CD14-positive monocyte (primary cell): ENCODE results near the gene ZIC5. TPM values are rescaled to one million over a fixed set of nuclear protein-coding genes. Genes with fewer than 3 reads are reported as not detected.

Source experiments
- DNase-seq, 3 donors: peaks; one replicate each; pipeline ENCODE4 v3.0.0-alpha.2; 2011 to 2022
- H2AFZ ChIP-seq: 2 replicates; pipeline ENCODE4 v1.6.0; 2012; ENCODE audit warnings: mild to moderate bottlenecking, low read depth, low read length, inconsistent platforms; ENCODE audit not compliant: insufficient read depth, poor library complexity, severe bottlenecking
- H3K27ac ChIP-seq, 2 donors: 1 replicate in 1 of 2; 2 replicates in 1 of 2; pipeline ENCODE4 v1.5.1; 2012 to 2013; ENCODE audit warnings: low read length in 2 of 2, control low read depth in 1 of 2, inconsistent platforms in 1 of 2, low read depth in 1 of 2, mild to moderate bottlenecking in 1 of 2
- H3K27me3 ChIP-seq, 2 donors: one replicate each; pipeline versions ENCODE4 v1.6.0 to v1.6.1; 2011 to 2013; ENCODE audit warnings: low read length in 2 of 2; ENCODE audit not compliant: control insufficient read depth in 2 of 2, insufficient read depth in 2 of 2
- H3K36me3 ChIP-seq, 2 donors: replicated peaks in 1 of 2; 1 replicate in 1 of 2; 2 replicates in 1 of 2; pipeline versions ENCODE4 v1.5.1 to v1.6.1; 2012 to 2013; ENCODE audit warnings: low read length in 2 of 2, control low read depth in 1 of 2, inconsistent platforms in 1 of 2, mild to moderate bottlenecking in 1 of 2; ENCODE audit not compliant: insufficient read depth in 2 of 2, control insufficient read depth in 1 of 2
- H3K4me1 ChIP-seq, 2 donors: 1 replicate in 1 of 2; 2 replicates in 1 of 2; pipeline versions ENCODE4 v1.5.1 to v1.6.1; 2012 to 2013; ENCODE audit warnings: low read length in 2 of 2, control low read depth in 1 of 2, inconsistent platforms in 1 of 2, mild to moderate bottlenecking in 1 of 2, moderate library complexity in 1 of 2; ENCODE audit not compliant: insufficient read depth in 2 of 2, control insufficient read depth in 1 of 2
- H3K4me2 ChIP-seq: replicated peaks from 2 replicates; pipeline ENCODE3; 2012; ENCODE audit warnings: low read length, moderate library complexity, mild to moderate bottlenecking; ENCODE audit not compliant: poor library complexity, severe bottlenecking; ENCODE audit errors: extremely low read depth
- H3K4me3 ChIP-seq, 3 experiments: fragments of 200-600 bp in 1 of 3; sonication (generic) in 1 of 3; replicated peaks in 1 of 3; 1 replicate in 2 of 3; 2 replicates in 1 of 3; pipeline ENCODE4 v1.5.1; 2011 to 2013; ENCODE audit warnings: low read length in 3 of 3, mild to moderate bottlenecking in 3 of 3, control low read depth in 2 of 3, low read depth in 2 of 3, inconsistent platforms in 1 of 3, moderate library complexity in 1 of 3
- H3K79me2 ChIP-seq: 2 replicates; pipeline ENCODE4 v1.6.0; 2012; ENCODE audit warnings: mild to moderate bottlenecking, control low read depth, inconsistent platforms, low read length, moderate library complexity; ENCODE audit not compliant: insufficient read depth
- H3K9ac ChIP-seq: 2 replicates; pipeline ENCODE4 v1.6.0; 2017; ENCODE audit warnings: low read length, mild to moderate bottlenecking; ENCODE audit not compliant: insufficient read depth, poor library complexity, severe bottlenecking
- H3K9me3 ChIP-seq, 2 donors: replicated peaks in 1 of 2; 1 replicate in 1 of 2; 2 replicates in 1 of 2; pipeline versions ENCODE4 v1.5.1 to v1.6.1; 2012 to 2013; ENCODE audit warnings: low read length in 2 of 2, control low read depth in 1 of 2; ENCODE audit not compliant: control insufficient read depth in 1 of 2, insufficient read depth in 1 of 2
- H4K20me1 ChIP-seq: 2 replicates; pipeline ENCODE4 v1.6.0; 2012; ENCODE audit warnings: mild to moderate bottlenecking, low read length, control low read depth, moderate library complexity; ENCODE audit not compliant: insufficient read depth
- H3K27ac Mint-ChIP-seq, 7 donors: one replicate each; pipeline ENCODE4 v1.8.0; 2020; ENCODE audit warnings: mild to moderate bottlenecking in 7 of 7, mixed read lengths in 7 of 7, moderate library complexity in 6 of 7, inconsistent platforms in 2 of 7
- H3K27me3 Mint-ChIP-seq, 3 donors: one replicate each; pipeline ENCODE4 v1.8.0; 2021 to 2022; ENCODE audit warnings: low read depth in 3 of 3, mild to moderate bottlenecking in 3 of 3, mixed read lengths in 3 of 3, moderate library complexity in 3 of 3, inconsistent platforms in 1 of 3
- H3K36me3 Mint-ChIP-seq, 2 donors: one replicate each; pipeline ENCODE4 v1.8.0; 2020; ENCODE audit warnings: mixed read lengths in 2 of 2, inconsistent platforms in 1 of 2, mild to moderate bottlenecking in 1 of 2
- H3K4me1 Mint-ChIP-seq: one replicate; pipeline ENCODE4 v1.8.0; 2020; ENCODE audit warnings: mild to moderate bottlenecking, mixed read lengths
- H3K4me3 Mint-ChIP-seq, 2 donors: one replicate each; pipeline ENCODE4 v1.8.0; 2020; ENCODE audit warnings: mild to moderate bottlenecking in 2 of 2, mixed read lengths in 2 of 2, moderate library complexity in 1 of 2
- H3K9me3 Mint-ChIP-seq, 7 donors: one replicate each; pipeline ENCODE4 v1.8.0; 2020 to 2022; ENCODE audit warnings: mixed read lengths in 7 of 7, mild to moderate bottlenecking in 6 of 7, moderate library complexity in 6 of 7, inconsistent platforms in 2 of 7
- CTCF ChIP-seq: fragments of 200-600 bp; IDR thresholded peaks from one replicate; pipeline ENCODE4 v1.8.0; 2022; ENCODE audit warnings: antibody characterized with exemption, mild to moderate bottlenecking
- WGBS: methylation state at CpG from one replicate; pipeline ENCODE4 v1.1.5; 2013; ENCODE audit warnings: missing lambda C conversion rate; ENCODE audit not compliant: insufficient coverage; 5-methylcytosine and 5-hydroxymethylcytosine counted together
- intact Hi-C, 2 donors: fragments of 100-400 bp; cut with micrococcal nuclease; formaldehyde crosslinking; loops; one replicate each; pipeline versions ENCODE4 v1.15.0 to v1.15.1; 2023
- polyA plus RNA-seq, 3 donors: library from polyadenylated mRNA; depleted of rRNA in 1 of 3; unstranded in 2 of 3; stranded (reverse) in 1 of 3; fragments of 300-500 nt in 2 of 3; fragments of >200 nt in 1 of 3; fragmentation: Illumina TruSeq in 2 of 3; gene quantifications; 1 replicate in 2 of 3; 2 replicates in 1 of 3; pipeline ENCODE4 v1.2.3, GENCODE V29; 2012 to 2021

The ZIC5 gene
- polyA plus RNA-seq, 3 donors = not detected

DNA sequence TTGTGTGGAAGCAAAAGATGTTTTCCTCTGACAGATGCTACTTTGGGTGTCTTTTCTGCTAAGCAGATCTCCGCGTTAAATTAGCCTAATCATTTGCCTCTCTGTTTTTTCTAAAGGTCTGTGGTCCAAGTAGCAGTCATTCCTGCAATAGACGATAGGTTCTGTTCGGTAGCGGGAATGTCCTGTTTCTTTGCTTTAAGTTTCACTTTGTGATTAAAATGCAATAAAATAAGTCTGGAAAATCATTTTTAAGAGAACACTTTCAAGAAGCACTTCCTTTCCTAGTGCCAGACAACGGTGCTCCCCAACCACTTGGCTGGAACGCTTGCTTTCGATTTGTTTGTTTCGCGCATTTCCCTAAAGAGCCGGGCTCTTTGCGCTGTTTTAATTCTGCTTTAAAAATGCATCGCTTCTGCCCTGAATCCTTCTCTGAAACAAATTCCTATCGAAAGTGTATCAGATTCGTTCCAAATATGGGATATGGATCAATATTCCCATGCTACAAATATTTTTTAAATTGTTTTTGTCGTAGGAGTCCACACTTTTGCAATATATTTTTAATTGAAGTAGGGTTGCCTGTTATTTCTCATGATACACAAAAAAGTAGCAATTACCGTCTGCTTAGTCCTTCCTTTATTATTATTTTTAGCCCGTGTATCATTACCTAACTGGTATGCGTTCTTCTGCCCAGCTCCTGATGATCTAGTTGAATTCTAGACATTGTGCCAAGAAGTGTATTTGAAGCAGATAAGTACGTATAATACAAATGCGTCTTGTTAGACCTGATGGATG lies 24.2 kb upstream of the ZIC5 start:
- peaks cover 12% of the 10 kb centered on the region for H3K4me1 Mint-ChIP-seq
- Histone ChIP-seq H4K20me1 (no peaks in the 10 kb centered on the region), H2AFZ (no peak overlapping the region), H3K4me2 (peak overlapping the region; percentile 25), H3K4me1 (peaks cover 0 to 3% of the 10 kb centered on the region in 2 donors), H3K9me3 (peaks cover 6 to 48% of the 10 kb centered on the region in 2 donors), H3K27ac (no peak overlapping the region), H3K27me3 (peaks cover 77 to 98% of the 10 kb centered on the region in 2 donors), H3K4me3 (peak overlapping the region in 1 of 3 experiments; percentile 31), H3K36me3 (no peaks in the 10 kb centered on the region), H3K9ac (no peak overlapping the region), H3K79me2 (no peaks in the 10 kb centered on the region)
- H3K36me3 Mint-ChIP-seq = peaks cover 3 to 8% of the 10 kb centered on the region in 2 donors
- DNase-seq = no peak
- H3K27me3 Mint-ChIP-seq = peaks cover 93 to 96% (median 94%) of the 10 kb centered on the region in 3 donors
- H3K27ac Mint-ChIP-seq = no peak overlapping the region
- no peak for TF ChIP-seq CTCF
- intact Hi-C loops = no loop called here
- H3K4me3 Mint-ChIP-seq = peak overlapping the region in 1 of 2 donors; percentile 74
- 8% methylated on average over 5 of the region's 21 CpGs for WGBS
- peaks cover 0 to 39% (median 8%) of the 10 kb centered on the region in 7 donors for H3K9me3 Mint-ChIP-seq

DNA sequence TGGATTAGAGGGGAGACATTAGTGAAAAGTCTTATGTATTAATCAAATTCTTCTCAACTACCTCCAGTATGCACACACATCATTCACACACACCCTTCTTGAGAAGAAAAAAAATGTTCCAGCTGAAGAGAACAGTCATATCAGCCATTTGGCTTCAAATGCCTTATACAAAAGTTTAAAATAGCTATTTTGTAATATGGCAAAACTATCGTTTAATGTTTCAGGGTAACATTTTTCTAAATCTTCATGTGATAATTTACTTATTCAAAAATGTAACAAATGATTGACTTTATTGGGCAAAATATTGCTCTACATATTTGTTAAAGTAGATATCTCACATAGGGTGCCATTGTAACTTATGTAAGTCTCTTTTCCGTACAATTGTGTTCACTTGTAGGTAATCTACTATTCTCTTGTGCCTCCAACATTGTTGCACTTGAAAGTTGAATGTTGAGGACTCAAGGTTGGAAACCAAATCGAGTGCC lies 23.6 kb upstream of the ZIC5 start:
- peaks cover 0 to 45% (median 14%) of the 10 kb centered on the region in 7 donors for H3K9me3 Mint-ChIP-seq
- Histone ChIP-seq H3K4me1 (peaks cover 0 to 4% of the 10 kb centered on the region in 2 donors), H3K4me3 (no peak overlapping the region), H3K4me2 (no peak overlapping the region), H3K79me2 (no peaks in the 10 kb centered on the region), H2AFZ (no peak overlapping the region), H4K20me1 (no peaks in the 10 kb centered on the region), H3K27me3 (peaks cover 81 to 100% of the 10 kb centered on the region in 2 donors), H3K9me3 (peaks cover 6 to 54% of the 10 kb centered on the region in 2 donors), H3K27ac (no peak overlapping the region), H3K36me3 (no peaks in the 10 kb centered on the region), H3K9ac (no peak overlapping the region)
- H3K27me3 Mint-ChIP-seq = peaks cover 95 to 96% (median 96%) of the 10 kb centered on the region in 3 donors
- H3K36me3 Mint-ChIP-seq = peaks cover 3 to 8% of the 10 kb centered on the region in 2 donors
- intact Hi-C loops = no loop called here
- H3K4me3 Mint-ChIP-seq = peak overlapping the region in 1 of 2 donors; percentile 74
- H3K27ac Mint-ChIP-seq = no peak overlapping the region
- H3K4me1 Mint-ChIP-seq = peaks cover 17% of the 10 kb centered on the region
- WGBS = 0% methylated on average over 1 of the region's 3 CpGs
- DNase-seq = no peak
- no peak for TF ChIP-seq CTCF
